Measurements from ENCODE around the gene KRTAP3-1. TPM values are rescaled to one million over a fixed set of nuclear protein-coding genes. Genes with fewer than 3 reads are reported as not detected.
"Not testable (repeated sequence)": the region's sequence is repeated elsewhere in the genome, so short reads cannot be mapped to it uniquely, and the experiment has no call there.

The KRTAP3-1 gene
- total RNA-seq, 4 donors from 2014 or later: 4.0 to 83.2 TPM; not detected in 2

GRCh38 chr17:41002814-41003213, 6.1 kb downstream of the KRTAP3-1 start:
- H3K4me3 ChIP-seq (ENCODE audit: low read depth, poor library complexity, severe bottlenecking): no peak overlapping the region
- intact Hi-C loops (cut with DNase I; ENCODE audit: low total_unique reads): no loop called here
- 44 to 50% methylated on average over 5 of the region's 5 CpGs for WGBS, 2 donors
- no peak for TF ChIP-seq CTCF (IDR thresholded peaks at IDR 0.05)
- TF ChIP-seq POLR2A (IDR thresholded peaks at IDR 0.05): no peak
- no peak for DNase-seq (ENCODE audit: low spot score in 2 of 2)

GRCh38 chr17:41001795-41002194, 7.1 kb downstream of the KRTAP3-1 start:
- WGBS, 2 donors: 90 to 91% methylated on average over 4 of the region's 4 CpGs

GRCh38 chr17:40999563-40999962, 9.4 kb downstream of the KRTAP3-1 start, which contains the start of gene KRTAP3-2:
TSS of gene KRTAP3-2 (minus strand) at chr17:40999906. CDS start at chr17:40999853, 53 bp downstream.
- DNase-seq (ENCODE audit: low spot score in 2 of 2); intact Hi-C loops (cut with DNase I; ENCODE audit: low total_unique reads): not testable (repeated sequence)
- 90 to 92% methylated on average over 6 of the region's 6 CpGs for WGBS, 2 donors

More at GRCh38 chr17:41001795-41002194, 7.1 kb downstream of the KRTAP3-1 start:
- intact Hi-C loops (cut with DNase I; ENCODE audit: low total_unique reads): no loop called here
- TF ChIP-seq CTCF (IDR thresholded peaks at IDR 0.05) (no peak), POLR2A (IDR thresholded peaks at IDR 0.05) (no peak)
- H3K4me3 ChIP-seq (ENCODE audit: low read depth, poor library complexity, severe bottlenecking): no peak overlapping the region
- no peak for DNase-seq (ENCODE audit: low spot score in 2 of 2)

GRCh38 chr17:40997361-40997760, 11.6 kb downstream of the KRTAP3-1 start:
- no peak for DNase-seq (ENCODE audit: low spot score in 2 of 2)
- TF ChIP-seq CTCF (IDR thresholded peaks at IDR 0.05): no peak
- no peak for TF ChIP-seq POLR2A (IDR thresholded peaks at IDR 0.05)
- intact Hi-C loops (cut with DNase I; ENCODE audit: low total_unique reads): no loop called here
- no peak overlapping the region for H3K4me3 ChIP-seq (ENCODE audit: low read depth, poor library complexity, severe bottlenecking)
- 58 to 66% methylated on average over 2 of the region's 2 CpGs for WGBS, 2 donors

More at GRCh38 chr17:40999563-40999962, 9.4 kb downstream of the KRTAP3-1 start, which contains the start of gene KRTAP3-2:
- not testable (repeated sequence) for H3K4me3 ChIP-seq (ENCODE audit: low read depth, poor library complexity, severe bottlenecking)

GRCh38 chr17:40996829-40997228, 12.1 kb downstream of the KRTAP3-1 start:
- no peak for TF ChIP-seq CTCF (IDR thresholded peaks at IDR 0.05)
- no peak for TF ChIP-seq POLR2A (IDR thresholded peaks at IDR 0.05)
- no peak for DNase-seq (ENCODE audit: low spot score in 2 of 2)
- intact Hi-C loops (cut with DNase I; ENCODE audit: low total_unique reads): no loop called here
- WGBS, 2 donors: 79 to 86% methylated on average over 4 of the region's 4 CpGs
- H3K4me3 ChIP-seq (ENCODE audit: low read depth, poor library complexity, severe bottlenecking): no peak overlapping the region

GRCh38 chr17:40995116-40995515, 13.8 kb downstream of the KRTAP3-1 start:
- intact Hi-C loops (cut with DNase I; ENCODE audit: low total_unique reads): no loop called here
- DNase-seq (ENCODE audit: low spot score in 2 of 2): no peak
- 77 to 86% methylated on average over 1 of the region's 1 CpG for WGBS, 2 donors
- H3K4me3 ChIP-seq (ENCODE audit: low read depth, poor library complexity, severe bottlenecking): no peak overlapping the region
- no peak for TF ChIP-seq CTCF (IDR thresholded peaks at IDR 0.05)
- no peak for TF ChIP-seq POLR2A (IDR thresholded peaks at IDR 0.05)

All from lower leg skin (tissue), 4 donors.